C4-2B (cell line): ENCODE measurements around the gene SERPINB2.
A peak's percentile ranks its signal among the peaks of the same experiment; 100 is the strongest.
"Not testable (repeated sequence)": the region's sequence is repeated elsewhere in the genome, so short reads cannot be mapped to it uniquely, and the experiment has no call there.

Source experiments
- H3K27ac ChIP-seq: fragments of 450-650 bp; 2 replicates; pipeline ENCODE4 v1.5.1; 2017
- ZFX ChIP-seq: fragments of 450-650 bp; IDR thresholded peaks from 2 replicates; pipeline ENCODE4 v1.6.1; 2017
- TF ChIP-seq, protein P1 (sequence below): fragments of 450-650 bp; conservative IDR thresholded peaks from 2 replicates; pipeline ENCODE4 v1.5.1; 2017; ENCODE audit warnings: mild to moderate bottlenecking

SERPINB2 gene

GRCh38 chr18:63936932-63937393 is 49.5 kb downstream of the SERPINB2 start:
- TF ChIP-seq ZFX = no peak
- TF ChIP-seq, protein P1, sequence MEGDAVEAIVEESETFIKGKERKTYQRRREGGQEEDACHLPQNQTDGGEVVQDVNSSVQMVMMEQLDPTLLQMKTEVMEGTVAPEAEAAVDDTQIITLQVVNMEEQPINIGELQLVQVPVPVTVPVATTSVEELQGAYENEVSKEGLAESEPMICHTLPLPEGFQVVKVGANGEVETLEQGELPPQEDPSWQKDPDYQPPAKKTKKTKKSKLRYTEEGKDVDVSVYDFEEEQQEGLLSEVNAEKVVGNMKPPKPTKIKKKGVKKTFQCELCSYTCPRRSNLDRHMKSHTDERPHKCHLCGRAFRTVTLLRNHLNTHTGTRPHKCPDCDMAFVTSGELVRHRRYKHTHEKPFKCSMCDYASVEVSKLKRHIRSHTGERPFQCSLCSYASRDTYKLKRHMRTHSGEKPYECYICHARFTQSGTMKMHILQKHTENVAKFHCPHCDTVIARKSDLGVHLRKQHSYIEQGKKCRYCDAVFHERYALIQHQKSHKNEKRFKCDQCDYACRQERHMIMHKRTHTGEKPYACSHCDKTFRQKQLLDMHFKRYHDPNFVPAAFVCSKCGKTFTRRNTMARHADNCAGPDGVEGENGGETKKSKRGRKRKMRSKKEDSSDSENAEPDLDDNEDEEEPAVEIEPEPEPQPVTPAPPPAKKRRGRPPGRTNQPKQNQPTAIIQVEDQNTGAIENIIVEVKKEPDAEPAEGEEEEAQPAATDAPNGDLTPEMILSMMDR = no peak
- no peak overlapping the region for H3K27ac ChIP-seq

DNA sequence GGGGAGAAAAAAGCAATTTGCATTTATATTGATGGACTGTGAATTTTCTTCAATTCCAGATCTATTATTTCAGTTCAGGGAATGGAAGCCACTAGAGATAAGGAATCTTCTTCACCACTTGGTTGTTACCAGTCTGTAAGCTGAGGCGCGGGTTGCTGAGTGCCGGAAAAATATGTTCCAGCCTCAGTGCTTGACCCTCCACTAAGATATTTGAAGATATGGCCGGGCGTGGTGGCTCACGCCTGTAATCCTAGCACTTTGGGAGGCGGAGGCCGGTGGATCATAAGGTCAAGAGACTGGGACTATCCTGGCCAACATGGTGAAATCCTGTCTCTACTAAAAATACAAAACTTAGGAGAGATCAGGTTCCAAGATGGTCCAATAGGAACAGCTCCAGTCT is 52.5 kb downstream of the SERPINB2 start:
- TF ChIP-seq, protein P1 = no peak
- no peak for TF ChIP-seq ZFX
- H3K27ac ChIP-seq = no peak overlapping the region

- not testable (repeated sequence) for H3K27ac ChIP-seq
Observed at GRCh38 chr18:63940543-63941050, 53.1 kb downstream of the SERPINB2 start.

DNA sequence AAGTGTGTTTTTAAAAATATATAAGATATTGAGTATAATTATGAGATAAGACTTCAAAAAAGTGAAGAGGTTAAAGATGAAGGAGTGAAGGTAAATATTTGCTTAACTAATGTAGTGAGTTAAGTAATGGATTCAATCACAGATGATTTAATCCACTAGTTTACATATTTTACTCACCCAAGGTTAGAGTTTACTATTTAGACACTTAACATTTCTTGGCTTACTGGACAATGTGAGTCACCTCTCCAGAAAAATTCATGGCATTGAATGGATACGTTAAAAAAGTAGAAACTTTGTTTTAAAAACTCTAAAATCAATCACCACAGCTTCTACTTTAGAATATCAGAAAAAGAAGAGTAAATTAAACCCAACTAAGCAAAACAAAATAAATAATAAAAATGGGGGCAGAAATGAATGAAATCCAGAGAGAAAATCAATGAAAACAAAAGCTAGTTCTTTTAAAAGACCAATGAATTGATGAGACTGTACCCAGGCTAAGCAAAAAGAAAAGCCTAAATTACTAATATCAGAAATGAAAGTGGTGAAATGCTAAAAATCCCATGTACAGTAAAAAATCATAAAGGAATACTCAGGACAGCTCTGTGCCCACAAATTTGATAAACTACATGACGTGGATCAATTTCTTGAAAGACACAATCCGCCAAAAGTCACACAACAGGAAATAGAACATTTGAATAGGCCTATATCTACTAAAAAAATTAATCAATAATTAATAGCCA is 59.7 kb downstream of the SERPINB2 start:
- no peak for TF ChIP-seq ZFX
- TF ChIP-seq, protein P1 = no peak
- no peak overlapping the region for H3K27ac ChIP-seq

- no peak within 1 kb of the TSS for H3K27ac ChIP-seq
Observed at GRCh38 chr18:63949068-63949737, 61.7 kb downstream of the SERPINB2 start, which contains the start of gene HMSD. Gene HMSD (plus strand): TSS chr18:63949301. CDS start chr18:63953456, 4,155 bp downstream.

GRCh38 chr18:63951302-63951705 is 63.8 kb downstream of the SERPINB2 start:
- H3K27ac ChIP-seq = no peak overlapping the region
- no peak for TF ChIP-seq ZFX
- TF ChIP-seq, protein P1 = peak; percentile 11

More at GRCh38 chr18:63949068-63949737, 61.7 kb downstream of the SERPINB2 start, which contains the start of gene HMSD:
- TF ChIP-seq, protein P1 = peak; percentile 42
- no peak for TF ChIP-seq ZFX
